ENCODE results near the gene PHF21A.
A peak's percentile ranks its signal among the peaks of the same experiment; 100 is the strongest.

The PHF21A gene

GRCh38 chr11:45973601-45974000 is 147.7 kb downstream of the PHF21A start:
- no peak for DNase-seq

- no peak for DNase-seq
These were observed 152.4 kb downstream of the PHF21A start for GRCh38 chr11:45968901-45969300.

DNA sequence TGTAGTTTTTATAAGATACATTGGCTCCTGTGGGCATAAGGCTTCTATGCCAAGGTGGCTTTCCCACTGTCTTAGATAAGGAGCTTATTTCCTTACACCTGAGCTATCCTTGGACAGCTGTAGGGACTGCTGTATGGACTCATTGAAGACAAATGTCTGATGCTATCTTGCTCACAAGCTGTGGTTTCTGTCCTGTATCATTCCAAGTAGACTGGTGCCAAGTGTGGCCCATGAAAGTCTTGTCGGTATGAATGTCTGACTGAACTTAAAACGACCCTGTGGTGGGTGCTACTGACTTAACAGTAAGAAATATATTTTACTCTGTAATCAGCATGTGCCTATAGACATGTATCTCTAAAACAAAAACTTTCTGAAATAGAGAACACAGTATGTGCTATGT is 153.7 kb downstream of the PHF21A start:
- DNase-seq: no peak

DNA sequence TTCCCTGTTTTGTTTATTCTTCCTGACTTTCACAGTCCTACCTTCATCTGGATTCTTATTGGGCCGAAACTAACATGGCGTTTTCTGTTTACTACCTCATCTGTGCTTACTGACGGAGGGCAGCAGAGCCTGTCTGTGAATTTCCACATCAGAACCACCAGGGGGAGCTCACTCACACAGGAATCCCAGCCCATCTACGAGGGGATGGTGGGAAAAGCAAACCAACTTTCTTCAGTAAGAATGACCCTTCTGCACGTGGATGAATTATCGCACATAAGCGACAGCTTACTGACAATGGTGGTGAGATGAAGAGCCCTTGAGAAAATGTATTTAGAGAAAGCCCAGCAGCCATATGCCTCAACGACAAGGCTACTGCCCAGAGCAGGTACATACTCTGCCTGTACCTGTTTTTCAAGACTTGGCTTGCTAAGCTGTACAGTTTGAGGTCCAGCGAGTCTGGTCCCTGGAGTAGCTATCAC is 156.3 kb downstream of the PHF21A start:
- DNase-seq: peak; percentile 51

DNA sequence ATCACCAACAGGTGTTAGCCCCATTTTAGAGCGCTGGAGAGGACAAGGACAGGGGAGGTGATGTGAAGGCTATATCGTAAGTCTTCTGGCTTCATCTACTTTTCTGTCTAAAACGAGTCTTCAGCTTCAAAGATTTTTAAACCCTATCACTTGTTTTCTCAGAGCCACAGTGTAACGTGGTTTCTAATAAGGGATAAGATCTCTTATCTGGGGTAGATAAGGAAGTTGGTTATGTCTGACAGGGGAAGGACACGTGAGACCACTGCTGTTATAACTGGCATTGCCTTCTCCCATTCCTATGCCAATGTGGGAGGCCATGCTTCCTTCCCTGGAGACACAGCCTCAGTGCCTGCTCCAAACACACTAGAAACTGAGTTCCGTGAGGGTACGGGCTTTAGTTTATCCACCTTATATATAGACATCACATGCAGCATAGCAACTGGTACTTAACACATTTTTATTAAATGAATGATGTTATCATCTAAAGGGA is 159.5 kb downstream of the PHF21A start:
- DNase-seq: no peak

GRCh38 chr11:45960387-45961095 is 160.7 kb downstream of the PHF21A start:
- DNase-seq: no peak

- DNase-seq: no peak
These were observed 161.4 kb downstream of the PHF21A start for GRCh38 chr11:45959851-45960250.

- DNase-seq: no peak
These were observed 171.3 kb downstream of the PHF21A start for GRCh38 chr11:45949992-45950407.

DNA sequence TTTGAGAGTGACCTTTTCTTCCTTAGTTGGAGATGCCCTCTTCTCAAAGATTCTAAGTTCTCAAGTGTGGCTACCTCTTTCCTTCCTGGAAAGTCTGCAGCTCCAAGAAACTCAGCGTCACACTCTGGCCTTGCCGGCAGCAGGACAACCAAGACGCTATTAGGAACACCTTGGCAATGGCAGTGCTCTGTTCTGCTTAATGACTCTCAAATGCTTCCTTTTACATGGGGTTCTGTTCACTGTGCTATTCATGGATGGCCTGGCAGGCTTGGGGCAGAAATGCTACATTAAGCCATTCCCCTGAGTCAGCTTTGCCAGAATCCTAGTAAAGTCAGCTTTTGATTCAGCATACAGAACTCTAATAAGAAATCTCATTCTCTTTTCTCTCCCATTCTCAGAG is 172.9 kb downstream of the PHF21A start:
- DNase-seq: no peak

DNA sequence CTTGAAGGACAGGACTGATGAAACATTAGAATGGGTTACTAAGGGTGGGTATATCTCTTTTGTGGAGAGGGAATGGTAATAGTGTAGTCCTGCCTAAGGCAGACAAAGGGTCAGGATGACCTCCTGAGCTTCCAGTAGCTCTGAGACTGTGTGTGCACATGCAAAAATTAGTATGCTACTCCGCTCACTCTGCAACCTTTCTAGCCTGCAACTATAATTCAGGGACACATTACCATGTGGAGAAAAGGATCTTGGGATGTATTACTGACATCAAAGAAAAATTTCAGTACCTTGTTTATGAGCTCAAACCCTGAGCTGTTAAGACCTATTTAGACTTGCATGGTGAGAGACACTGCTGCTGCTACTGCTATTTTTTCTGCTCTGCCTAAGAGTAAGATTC is 173.4 kb downstream of the PHF21A start:
- DNase-seq: no peak

DNA sequence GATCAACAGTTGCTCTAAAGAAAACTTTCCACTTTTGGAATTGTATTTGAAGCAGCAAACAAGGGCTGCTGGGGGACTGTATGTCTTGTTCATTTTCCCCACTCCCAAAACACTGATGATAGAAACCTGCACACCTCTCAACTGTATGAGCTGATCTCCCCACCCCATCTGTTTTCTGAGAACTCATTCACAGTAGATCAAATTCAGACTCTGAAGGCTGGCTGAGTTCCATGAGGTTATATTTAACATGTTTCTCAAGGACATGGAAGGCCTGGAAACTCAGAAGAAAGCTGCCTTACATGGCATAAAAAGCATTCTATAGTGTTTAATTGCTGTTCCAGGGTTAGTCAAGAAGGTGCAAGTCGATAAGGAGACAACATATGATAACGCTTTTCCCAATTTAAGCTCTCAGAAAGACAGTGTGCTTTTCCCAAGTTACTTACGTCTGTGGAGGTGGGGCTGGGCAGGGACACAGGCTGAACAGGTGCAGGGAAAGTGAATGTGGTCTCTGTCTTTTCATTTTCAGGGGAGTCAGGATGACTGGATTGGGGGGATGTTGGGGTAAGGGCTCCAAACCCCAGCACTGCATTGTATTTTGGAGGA is 175.8 kb downstream of the PHF21A start:
- no peak for DNase-seq

- DNase-seq: no peak
These were observed 178.9 kb downstream of the PHF21A start for GRCh38 chr11:45942381-45942780.

DNA sequence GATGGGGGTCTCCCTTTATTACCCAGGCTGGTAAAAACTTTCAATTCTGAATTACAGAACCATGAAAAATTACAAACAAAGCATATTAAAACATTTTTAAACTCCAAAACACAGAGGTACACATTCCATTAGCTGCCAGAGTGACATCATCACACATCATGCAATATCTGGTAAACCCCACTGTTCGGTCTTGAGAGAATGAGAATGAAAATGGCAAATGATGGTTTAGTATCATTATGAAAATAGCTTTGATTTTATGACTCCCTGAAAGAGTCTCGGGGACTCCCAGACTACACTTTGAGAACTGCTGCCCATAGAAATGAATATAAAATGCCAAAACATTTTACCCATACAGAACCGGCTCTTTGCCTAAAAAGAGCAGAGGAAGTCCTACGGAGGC is 180.0 kb downstream of the PHF21A start:
- no peak for DNase-seq

GRCh38 chr11:45939836-45940235 is 181.4 kb downstream of the PHF21A start:
- no peak for DNase-seq

DNA sequence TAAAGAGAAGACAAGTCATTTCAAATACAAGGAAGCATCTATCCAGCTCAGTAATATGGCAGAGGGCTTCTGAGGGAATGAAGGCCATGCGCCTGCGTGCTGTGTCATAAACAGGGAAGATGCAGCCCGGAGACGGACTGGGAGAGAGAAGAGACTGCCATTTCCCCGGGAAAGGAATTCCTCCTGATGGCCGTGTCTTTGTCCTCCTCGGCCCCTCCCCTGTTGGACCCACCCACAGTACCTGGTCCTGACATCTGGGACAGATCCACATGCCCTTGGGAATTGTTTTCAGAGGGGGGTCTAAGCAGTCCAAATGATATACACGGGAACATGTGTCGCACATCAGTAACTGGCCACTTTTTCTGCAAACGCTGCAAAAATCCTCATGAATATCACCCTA is 183.3 kb downstream of the PHF21A start:
- no peak for DNase-seq

GRCh38 chr11:45936511-45937054 is 184.7 kb downstream of the PHF21A start:
- no peak for DNase-seq

DNA sequence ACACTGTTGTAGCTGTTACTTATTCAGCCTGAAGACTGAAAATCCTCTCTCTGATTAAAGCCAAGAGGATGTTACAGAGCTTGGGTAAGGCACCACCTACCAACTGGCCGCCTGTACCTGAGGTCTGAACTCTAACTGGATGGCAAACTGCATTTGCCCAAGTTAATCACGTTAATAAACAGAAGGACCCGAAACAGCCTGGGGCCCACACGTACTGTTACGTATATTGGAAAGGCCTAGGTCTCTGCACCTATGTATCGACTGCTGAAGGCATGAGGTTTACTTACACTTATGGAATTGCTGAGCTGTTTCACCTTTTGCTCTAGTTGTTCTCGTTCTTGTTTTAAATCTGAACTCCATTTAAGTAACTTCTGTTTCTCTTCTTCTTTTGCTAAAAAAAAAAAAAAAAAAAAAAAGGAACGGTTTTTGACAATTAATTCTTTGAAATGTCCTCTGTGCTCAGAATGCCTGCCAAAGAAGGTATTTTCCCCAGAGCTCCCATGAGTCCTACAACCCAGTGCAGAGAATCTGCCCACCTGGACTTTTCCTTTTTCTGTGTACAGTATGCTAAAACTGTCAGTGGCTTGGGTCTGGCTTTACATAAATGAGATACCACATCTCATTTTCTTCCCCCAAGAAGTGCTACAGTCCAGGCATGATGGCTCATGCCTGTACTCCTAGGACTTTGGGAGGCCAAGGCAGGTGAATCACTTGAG is 185.7 kb downstream of the PHF21A start:
- DNase-seq: no peak

DNA sequence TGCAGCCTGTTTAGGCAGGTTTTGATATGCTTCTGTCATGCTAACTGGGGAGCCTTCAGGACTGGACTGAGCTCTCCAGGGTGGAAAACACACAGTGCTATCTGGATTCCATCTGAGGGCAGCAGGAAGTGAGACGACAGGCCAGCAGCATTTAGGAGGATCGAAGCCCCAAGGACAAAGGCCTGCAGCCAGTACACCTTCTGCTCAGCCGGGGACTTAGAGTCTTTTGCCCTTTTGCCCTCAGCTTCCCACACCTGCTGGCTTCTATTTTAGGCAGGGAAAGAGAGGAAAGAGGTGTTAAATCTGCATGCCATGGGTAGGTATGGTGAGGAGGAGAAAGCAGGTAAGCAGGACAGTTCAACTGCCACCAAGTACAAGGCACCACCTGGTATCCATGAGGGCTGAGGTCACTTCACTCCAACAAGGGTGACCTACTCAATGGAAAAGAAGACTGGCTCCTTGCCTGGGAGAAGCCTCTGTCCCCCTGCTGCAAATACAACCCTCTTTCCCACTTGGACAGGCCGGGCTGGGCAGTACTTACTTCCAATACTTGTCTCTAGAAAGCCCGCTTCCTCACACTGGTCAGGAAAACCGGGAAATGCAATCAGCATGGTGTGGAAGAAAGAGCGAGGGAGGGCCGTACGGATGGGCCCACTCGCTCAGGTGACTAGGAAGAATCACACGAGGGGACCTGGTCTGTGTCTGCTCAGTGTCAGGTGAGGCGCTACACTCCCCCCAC is 186.5 kb downstream of the PHF21A start:
- DNase-seq: no peak

DNA sequence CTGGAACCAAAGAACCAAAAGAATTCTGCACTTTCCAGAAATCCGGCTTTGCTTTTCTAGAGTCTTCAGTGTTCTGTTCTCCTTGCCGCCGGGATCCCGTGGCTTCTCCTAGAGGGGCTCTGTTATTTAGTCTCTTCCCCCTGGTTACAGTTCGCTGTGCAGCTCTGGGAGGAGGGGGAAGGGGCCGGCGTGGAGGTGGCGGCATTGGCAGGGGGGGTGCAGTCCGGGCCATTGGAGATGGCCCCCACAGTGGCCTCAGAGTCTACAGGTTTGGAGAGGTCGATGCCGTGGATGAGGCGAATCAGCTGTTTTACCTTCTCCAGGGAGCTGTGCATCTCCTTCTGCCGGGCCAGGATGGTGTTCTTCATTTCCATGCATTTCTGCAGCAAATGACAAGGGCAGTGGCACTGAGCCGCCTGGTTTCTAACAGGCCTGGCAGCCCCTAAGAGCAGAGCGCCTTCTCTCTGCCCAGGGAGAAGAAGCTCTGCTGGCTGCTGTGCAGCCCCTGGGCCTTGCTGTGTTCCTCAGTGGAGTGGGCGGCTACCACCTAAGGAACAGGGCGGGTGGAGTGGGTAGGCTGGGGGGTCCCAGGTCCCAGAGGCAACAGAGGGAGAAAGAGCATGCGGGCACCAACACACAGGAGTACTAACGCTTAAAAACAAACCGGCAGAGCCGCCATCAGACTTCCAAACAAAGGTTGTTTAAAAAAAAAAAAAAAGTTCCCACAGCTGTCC is 187.2 kb downstream of the PHF21A start:
- DNase-seq: no peak

DNA sequence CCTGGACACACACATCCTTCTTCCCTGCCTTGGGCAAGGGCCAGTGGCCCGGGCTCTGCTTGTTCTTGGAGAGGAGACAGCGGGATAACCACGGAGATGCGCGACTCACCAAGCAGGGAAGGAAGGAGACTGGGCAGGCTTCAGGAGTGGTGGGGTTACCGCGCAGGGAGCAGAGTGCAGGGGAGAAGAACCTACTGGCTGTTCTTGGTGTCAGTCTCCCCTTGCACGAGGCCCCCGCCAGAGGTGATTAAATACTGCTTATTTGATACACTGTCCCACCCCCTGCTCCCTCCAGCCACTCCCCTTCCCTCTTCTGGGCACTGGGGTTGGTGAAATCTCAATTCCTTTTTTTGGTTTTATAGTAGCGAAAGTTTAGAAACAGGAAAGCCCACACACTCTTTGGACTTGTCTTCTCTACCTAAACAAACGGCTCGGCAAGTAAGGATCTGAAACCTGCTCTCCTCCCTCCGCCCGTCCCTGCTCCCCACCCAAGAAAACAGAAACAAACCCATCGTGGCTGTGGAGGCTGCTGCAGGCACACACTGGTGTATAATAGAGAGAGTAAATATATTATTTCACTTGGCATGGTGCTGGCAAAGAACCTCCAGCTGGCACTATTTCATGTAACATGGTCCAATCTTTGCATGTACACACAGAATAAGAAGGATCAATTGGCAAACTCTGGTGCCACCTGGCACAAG is 188.0 kb downstream of the PHF21A start:
- peak; percentile 42 for DNase-seq

DNA sequence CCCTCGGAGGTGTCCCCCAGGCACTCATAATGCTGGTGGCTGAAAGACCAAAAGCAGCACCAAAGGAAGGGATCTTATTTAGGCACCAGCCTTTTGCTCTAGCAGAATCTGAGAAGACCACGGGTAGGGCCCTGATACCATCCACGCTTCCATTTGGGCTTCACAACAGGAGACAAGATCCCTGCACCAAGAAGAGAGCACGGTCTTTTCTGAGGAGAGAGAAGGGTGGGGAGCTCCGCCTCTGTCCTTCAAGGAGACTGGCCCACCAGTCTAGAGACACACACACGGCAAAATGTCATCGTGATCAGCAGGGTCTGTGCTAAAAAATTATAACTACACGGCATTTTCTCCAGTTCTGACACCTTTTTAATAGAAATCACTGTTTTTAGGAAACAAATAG is 189.0 kb downstream of the PHF21A start:
- DNase-seq: no peak

DNA sequence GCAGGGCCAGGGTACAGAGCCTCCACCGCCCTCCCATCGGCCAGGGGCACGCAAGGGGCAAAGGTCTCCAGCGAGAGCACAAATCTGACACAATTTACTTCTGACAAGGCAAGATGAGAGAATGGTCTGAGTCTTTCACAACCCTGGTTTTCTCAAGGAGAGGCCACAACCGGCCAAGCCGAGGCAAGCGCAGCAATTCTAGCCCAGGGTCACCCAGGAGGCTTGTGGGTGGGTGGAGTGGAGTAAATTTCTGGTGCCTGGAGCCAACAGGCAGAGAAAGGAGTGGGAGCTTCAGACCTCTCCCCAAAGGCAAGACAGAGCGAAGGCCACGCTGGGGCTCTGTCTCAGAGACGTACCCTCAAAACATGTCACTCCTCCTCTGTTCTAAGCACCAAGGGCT is 189.5 kb downstream of the PHF21A start:
- DNase-seq: no peak
